GM21717 (cell line): ENCODE data around the gene EFCAB6.
"Not testable (repeated sequence)": the region's sequence is repeated elsewhere in the genome, so short reads cannot be mapped to it uniquely, and the experiment has no call there.

Experiments
- ATAC-seq: cut with Tn5 transposase; IDR thresholded peaks from one replicate; pipeline ENCODE4 v1.9.1; 2021; ENCODE audit warnings: mild to moderate bottlenecking, moderate library complexity; ENCODE audit not compliant: unreplicated experiment

Gene EFCAB6

GRCh38 chr22:43723816-43724215 lies 88.3 kb downstream of the EFCAB6 start:
- ATAC-seq = no peak

- ATAC-seq = no peak
Observed at GRCh38 chr22:43722444-43722843, 89.7 kb downstream of the EFCAB6 start.

GRCh38 chr22:43720716-43721115 lies 91.4 kb downstream of the EFCAB6 start:
- no peak for ATAC-seq

GRCh38 chr22:43714104-43714503 lies 98.0 kb downstream of the EFCAB6 start:
- ATAC-seq = no peak

- no peak for ATAC-seq
Observed at GRCh38 chr22:43711681-43712080, 100.4 kb downstream of the EFCAB6 start.

GRCh38 chr22:43707648-43708047 lies 104.5 kb downstream of the EFCAB6 start:
- no peak for ATAC-seq

GRCh38 chr22:43706571-43707328 lies 105.4 kb downstream of the EFCAB6 start:
- ATAC-seq = no peak

- ATAC-seq = no peak
Observed at GRCh38 chr22:43706151-43706550, 106.0 kb downstream of the EFCAB6 start.

- no peak for ATAC-seq
Observed at GRCh38 chr22:43704051-43704450, 108.1 kb downstream of the EFCAB6 start.

GRCh38 chr22:43698403-43698802 lies 113.7 kb downstream of the EFCAB6 start:
- ATAC-seq = no peak

- no peak for ATAC-seq
Observed at GRCh38 chr22:43697894-43698293, 114.2 kb downstream of the EFCAB6 start.

- no peak for ATAC-seq
Observed at GRCh38 chr22:43693249-43693648, 118.9 kb downstream of the EFCAB6 start.

- no peak for ATAC-seq
Observed at GRCh38 chr22:43689356-43689755, 122.7 kb downstream of the EFCAB6 start.

- ATAC-seq = no peak
Observed at GRCh38 chr22:43682851-43683250, 129.3 kb downstream of the EFCAB6 start.

GRCh38 chr22:43681731-43682360 lies 130.3 kb downstream of the EFCAB6 start:
- no peak for ATAC-seq

- no peak for ATAC-seq
Observed at GRCh38 chr22:43670513-43670912, 141.6 kb downstream of the EFCAB6 start.

GRCh38 chr22:43669190-43669589 lies 142.9 kb downstream of the EFCAB6 start:
- no peak for ATAC-seq

- no peak for ATAC-seq
Observed at GRCh38 chr22:43667656-43668055, 144.4 kb downstream of the EFCAB6 start.

- no peak for ATAC-seq
Observed at GRCh38 chr22:43666457-43666856, 145.6 kb downstream of the EFCAB6 start.

- ATAC-seq = no peak
Observed at GRCh38 chr22:43658823-43659222, 153.3 kb downstream of the EFCAB6 start.

GRCh38 chr22:43656581-43656980 lies 155.5 kb downstream of the EFCAB6 start:
- ATAC-seq = not testable (repeated sequence)

- no peak for ATAC-seq
Observed at GRCh38 chr22:43654271-43654670, 157.8 kb downstream of the EFCAB6 start.

GRCh38 chr22:43652845-43653244 lies 159.3 kb downstream of the EFCAB6 start:
- ATAC-seq = no peak
